Lower leg skin (tissue), 4 donors: ENCODE results near the gene SLC8A1. TPM values are rescaled to one million over a fixed set of nuclear protein-coding genes. Genes with fewer than 3 reads are reported as not detected.

Experiments used
- DNase-seq, 2 donors: peaks; one replicate each; pipeline ENCODE4 v3.0.0-alpha.2; 2019; ENCODE audit warnings: low spot score in 2 of 2
- H3K4me3 ChIP-seq: fragments of 200-600 bp; sonication (generic); 2 replicates; pipeline ENCODE4 v1.5.1; 2017; ENCODE audit warnings: mild to moderate bottlenecking, low read depth; ENCODE audit not compliant: poor library complexity, severe bottlenecking
- POLR2A ChIP-seq, 2 donors: fragments of 450-650 bp; IDR thresholded peaks; one replicate each; pipeline ENCODE4 v1.6.1; 2016 to 2017; ENCODE audit warnings: antibody characterized with exemption in 2 of 2, mild to moderate bottlenecking in 1 of 2, moderate library complexity in 1 of 2
- WGBS, 2 donors: methylation state at CpG; one replicate each; pipeline ENCODE4 v1.1.5; 2018; 5-methylcytosine and 5-hydroxymethylcytosine counted together
- intact Hi-C: fragments of 100-400 bp; cut with DNase I; formaldehyde crosslinking; loops from one replicate; pipeline ENCODE4 v1.15.0; 2023; ENCODE audit warnings: low total_unique reads
- total RNA-seq, 4 donors: library from RNA; depleted of rRNA; stranded (reverse); fragments of >200 nt; gene quantifications; one replicate each; pipeline ENCODE4 v1.1.0, GENCODE V29; 2016
- TF ChIP-seq, protein P1 (sequence below), 3 donors: fragments of 450-650 bp; IDR thresholded peaks; one replicate each; pipeline ENCODE4 v1.5.1; 2016; ENCODE audit warnings: antibody characterized with exemption in 3 of 3, mild to moderate bottlenecking in 3 of 3, moderate library complexity in 2 of 3

Gene SLC8A1
- total RNA-seq: 10 to 100 TPM in 3 of 4 donors, 1 to 10 TPM in 1; 7.5 to 21.2 (median 13.0) TPM

DNA sequence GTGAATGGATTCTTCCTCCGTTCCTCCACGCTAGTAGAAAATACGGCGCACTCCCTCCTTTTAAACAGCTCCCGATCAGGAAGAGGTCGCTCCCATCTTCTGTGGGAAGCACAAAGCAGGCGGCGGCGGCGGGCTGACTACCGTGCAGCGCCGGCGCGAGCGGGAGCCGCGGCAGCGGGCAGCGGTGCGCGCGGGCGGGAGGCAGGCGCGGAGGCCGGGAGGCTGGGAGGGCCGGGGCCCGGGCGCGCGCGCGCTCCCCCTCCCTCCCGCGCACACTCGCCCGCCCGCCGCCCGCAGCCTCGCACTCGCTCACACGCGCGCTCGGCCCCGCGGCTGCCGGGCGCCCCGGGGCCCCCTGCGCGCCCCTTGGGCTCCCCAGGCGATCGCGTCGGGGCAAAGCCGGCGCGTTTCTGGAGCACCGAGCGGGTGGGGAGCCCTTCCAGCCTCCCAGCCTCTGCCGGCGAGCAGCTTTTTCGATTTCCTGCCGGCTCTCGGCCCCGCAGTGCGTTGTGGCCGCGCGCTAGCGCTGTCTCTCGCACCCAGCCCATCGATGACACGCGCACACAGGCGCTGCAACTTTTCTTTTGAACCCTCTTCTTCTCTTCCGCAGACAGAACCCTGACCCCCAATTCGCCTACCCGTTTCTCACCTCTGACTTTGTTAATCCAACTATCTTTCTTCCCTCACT lies at the start of gene SLC8A1:
Gene SLC8A1 (minus strand): TSS at position 173 of the 688 bp plus-strand sequence.
- peak within 1 kb of the TSS; percentile 21 for H3K4me3 ChIP-seq
- no peak for DNase-seq
- intact Hi-C loops: no loop called here
- WGBS, 2 donors: 3 to 6% methylated on average over 34 to 41 of the region's 82 CpGs
- TF ChIP-seq, protein P1, sequence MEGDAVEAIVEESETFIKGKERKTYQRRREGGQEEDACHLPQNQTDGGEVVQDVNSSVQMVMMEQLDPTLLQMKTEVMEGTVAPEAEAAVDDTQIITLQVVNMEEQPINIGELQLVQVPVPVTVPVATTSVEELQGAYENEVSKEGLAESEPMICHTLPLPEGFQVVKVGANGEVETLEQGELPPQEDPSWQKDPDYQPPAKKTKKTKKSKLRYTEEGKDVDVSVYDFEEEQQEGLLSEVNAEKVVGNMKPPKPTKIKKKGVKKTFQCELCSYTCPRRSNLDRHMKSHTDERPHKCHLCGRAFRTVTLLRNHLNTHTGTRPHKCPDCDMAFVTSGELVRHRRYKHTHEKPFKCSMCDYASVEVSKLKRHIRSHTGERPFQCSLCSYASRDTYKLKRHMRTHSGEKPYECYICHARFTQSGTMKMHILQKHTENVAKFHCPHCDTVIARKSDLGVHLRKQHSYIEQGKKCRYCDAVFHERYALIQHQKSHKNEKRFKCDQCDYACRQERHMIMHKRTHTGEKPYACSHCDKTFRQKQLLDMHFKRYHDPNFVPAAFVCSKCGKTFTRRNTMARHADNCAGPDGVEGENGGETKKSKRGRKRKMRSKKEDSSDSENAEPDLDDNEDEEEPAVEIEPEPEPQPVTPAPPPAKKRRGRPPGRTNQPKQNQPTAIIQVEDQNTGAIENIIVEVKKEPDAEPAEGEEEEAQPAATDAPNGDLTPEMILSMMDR (IDR thresholded peaks at IDR 0.05): no peak
- TF ChIP-seq POLR2A (IDR thresholded peaks at IDR 0.05): no peak

DNA sequence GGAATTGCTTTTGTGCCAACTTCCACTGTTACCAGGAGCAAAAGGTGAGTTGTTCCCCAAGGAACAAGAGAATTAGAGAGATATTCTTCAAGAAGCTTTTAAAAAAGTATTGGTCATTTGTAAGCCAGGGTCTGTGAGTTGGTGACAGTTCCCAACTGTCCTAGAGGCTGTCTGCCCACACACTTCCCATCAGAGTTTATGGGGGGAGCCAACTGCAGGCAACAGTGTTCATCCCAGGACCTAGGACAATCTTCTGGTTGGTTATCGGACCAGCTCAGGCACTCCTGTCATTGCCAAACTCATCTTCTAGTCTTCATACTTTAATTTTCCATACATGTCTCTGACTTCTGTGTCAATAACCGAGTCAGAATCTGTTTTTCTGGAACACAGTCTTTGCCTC lies 47.5 kb upstream of the SLC8A1 start:
- 95 to 96% methylated on average over 2 of the region's 2 CpGs for WGBS, 2 donors
- no peak for DNase-seq
- H3K4me3 ChIP-seq: no peak overlapping the region
- intact Hi-C loops: no loop called here
- TF ChIP-seq, protein P1 (IDR thresholded peaks at IDR 0.05): no peak
- TF ChIP-seq POLR2A (IDR thresholded peaks at IDR 0.05): no peak

DNA sequence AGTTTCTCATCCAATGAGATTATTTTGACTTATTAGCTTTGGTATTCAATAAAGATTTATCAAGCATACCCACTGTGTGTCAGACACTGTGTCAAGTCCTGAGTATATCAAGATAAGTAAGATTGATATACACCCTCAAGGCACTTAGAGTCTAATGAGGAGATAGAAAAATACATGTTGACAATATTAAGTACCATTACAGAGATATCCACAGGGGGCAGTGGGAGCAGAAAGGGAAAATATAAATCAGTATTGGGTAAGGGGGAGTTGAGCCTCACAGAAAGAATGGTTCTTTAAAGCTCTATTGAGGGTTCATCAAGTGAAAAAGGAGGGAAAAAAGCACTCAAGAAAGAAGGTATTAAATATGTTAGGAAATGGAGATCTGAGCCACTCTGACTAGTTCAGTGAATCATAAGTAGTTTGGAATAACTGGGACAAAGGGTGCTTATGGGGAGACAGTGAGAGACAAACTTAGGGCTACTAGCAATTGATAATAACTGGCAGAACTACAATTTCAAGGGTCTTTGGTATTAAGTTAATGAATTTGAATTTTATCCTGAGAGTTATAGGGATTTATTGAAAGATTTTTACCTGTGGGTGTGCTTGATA lies 45.5 kb upstream of the SLC8A1 start:
- DNase-seq: no peak
- intact Hi-C loops: no loop called here

DNA sequence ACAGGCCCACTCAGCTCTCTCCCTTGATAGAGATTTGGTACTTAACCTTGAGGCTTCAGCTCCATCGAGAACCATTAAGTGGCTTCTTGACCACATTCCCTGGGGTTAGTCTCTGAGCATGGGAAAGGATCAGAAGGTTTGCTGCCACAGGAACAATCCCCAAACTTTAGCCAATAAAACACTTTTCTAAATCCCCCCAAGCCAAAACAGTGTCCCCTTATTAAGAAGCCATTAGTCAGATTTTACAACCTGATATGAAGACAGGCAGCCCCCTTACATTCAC lies 37.7 kb upstream of the SLC8A1 start:
- DNase-seq: no peak
- H3K4me3 ChIP-seq: no peak overlapping the region

More for the DNA sequence above, 45.5 kb upstream of the SLC8A1 start:
- TF ChIP-seq POLR2A (IDR thresholded peaks at IDR 0.05): no peak
- TF ChIP-seq, protein P1 (IDR thresholded peaks at IDR 0.05): no peak
- H3K4me3 ChIP-seq: no peak overlapping the region

DNA sequence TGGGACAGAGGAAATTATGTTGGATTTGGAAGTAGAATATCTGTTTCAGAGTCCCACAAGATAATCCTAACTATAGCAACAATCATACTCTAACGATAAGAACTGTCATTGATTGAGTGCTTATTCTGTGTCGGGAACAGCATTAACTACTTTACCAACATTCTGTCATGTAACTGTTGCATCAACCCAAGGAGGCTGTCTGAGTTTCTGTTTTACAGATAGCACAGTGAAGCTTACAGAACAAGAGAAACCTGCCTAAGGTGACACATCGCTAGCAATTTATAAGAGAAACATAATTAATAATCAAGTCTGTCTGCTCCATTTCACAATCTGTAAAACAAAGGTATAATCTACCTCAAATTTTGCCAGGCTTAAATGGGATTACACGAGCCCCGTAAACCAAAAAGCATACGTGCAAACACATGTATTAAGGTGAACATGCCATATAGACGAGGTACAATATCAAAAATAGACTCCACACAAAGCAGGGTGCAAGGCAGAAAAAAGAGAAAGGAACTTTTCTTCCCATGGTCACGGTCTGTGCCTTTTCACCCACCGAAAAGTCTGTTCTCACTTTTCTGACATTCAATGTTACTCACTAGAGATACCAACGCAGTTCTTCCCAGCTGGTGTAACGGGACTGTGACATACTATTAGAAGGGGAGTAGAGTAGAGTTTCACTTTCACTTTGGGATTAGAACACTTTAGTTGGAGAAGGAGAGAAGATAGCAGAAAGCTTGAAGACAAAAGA lies 37.2 kb upstream of the SLC8A1 start:
- 51 to 57% methylated on average over 11 of the region's 11 CpGs for WGBS, 2 donors
- TF ChIP-seq, protein P1 (IDR thresholded peaks at IDR 0.05): no peak
- no peak for TF ChIP-seq POLR2A (IDR thresholded peaks at IDR 0.05)
- H3K4me3 ChIP-seq: no peak overlapping the region
- intact Hi-C loops: no loop called here
- no peak for DNase-seq

More for the DNA sequence above, 37.7 kb upstream of the SLC8A1 start:
- TF ChIP-seq POLR2A (IDR thresholded peaks at IDR 0.05): no peak
- TF ChIP-seq, protein P1 (IDR thresholded peaks at IDR 0.05): no peak
- 45 to 67% methylated on average over 1 of the region's 1 CpG for WGBS, 2 donors
- intact Hi-C loops: no loop called here
